Measurements from ENCODE around the gene SEMA4A.
"Not testable (repeated sequence)": the region's sequence is repeated elsewhere in the genome, so short reads cannot be mapped to it uniquely, and the experiment has no call there.

Gene SEMA4A

GRCh38 chr1:156119503-156120209 lies 33.7 kb upstream of the SEMA4A start:
- peak; percentile 31 to 53 for DNase-seq

GRCh38 chr1:156120318-156120717 lies 33.1 kb upstream of the SEMA4A start:
- DNase-seq, result no peak

DNA sequence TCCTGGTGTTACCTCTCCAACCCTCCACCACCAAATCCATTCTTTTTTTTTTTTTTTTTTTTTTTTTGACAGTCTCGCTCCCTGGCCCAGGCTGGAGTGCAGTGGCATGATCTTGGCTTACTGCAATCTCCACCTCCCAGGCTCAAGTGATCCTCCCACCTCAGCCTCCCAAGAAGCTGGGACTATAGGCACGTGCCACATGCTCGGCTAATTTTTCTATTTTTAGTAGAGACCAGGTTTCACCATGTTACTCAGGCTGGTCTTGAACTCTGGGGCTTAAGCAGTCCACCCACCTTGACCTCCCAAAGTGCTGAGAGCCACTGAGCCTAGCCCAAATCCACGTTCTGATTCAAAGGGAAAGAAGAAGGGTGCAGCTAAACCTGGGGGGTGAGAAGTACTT lies 32.4 kb upstream of the SEMA4A start:
- not testable (repeated sequence) for DNase-seq

DNA sequence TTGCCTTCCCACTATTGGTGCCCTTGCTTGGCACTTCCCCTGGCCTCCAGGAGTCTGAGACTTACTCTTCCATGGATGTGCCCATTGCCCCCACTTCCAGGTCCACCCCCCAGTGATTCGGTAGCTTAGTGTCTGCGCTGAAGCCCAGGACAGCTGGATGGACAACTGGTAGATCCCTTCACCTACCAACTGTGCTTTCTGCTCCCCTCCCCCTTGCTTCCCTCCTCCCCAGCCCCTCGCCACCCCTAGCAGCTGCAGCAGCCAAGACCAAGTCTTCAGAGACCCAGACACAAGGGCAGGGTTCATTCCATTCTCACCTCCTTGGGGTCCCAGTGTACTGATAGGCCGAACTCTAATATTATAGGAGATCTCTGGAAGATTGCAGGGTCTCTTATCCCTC lies 31.9 kb upstream of the SEMA4A start:
- no peak for DNase-seq

DNA sequence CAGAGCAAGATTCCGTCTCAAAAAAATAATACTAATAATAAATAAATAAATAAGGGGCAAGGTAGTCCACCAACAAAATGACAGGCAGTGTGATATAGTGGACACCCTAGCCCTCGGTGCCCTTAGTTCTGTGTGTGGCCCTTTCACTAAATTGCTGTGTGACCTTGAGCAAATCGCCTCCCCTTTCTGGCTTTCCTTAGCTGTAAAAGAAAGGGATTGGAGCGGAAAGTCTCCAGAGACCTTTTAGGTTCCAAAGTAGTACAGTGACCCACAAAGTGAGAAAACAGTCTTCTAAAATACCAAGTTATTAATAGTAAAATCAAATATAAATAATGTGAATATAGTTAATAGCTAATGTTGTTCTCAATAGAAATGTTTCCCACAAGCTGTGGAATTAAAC lies 31.3 kb upstream of the SEMA4A start:
- no peak for DNase-seq

GRCh38 chr1:156122519-156123355 lies 30.6 kb upstream of the SEMA4A start:
- DNase-seq, result peak; percentile 76 to 79

GRCh38 chr1:156123356-156124196 lies 29.8 kb upstream of the SEMA4A start:
- peak; percentile 99 to 100 for DNase-seq

DNA sequence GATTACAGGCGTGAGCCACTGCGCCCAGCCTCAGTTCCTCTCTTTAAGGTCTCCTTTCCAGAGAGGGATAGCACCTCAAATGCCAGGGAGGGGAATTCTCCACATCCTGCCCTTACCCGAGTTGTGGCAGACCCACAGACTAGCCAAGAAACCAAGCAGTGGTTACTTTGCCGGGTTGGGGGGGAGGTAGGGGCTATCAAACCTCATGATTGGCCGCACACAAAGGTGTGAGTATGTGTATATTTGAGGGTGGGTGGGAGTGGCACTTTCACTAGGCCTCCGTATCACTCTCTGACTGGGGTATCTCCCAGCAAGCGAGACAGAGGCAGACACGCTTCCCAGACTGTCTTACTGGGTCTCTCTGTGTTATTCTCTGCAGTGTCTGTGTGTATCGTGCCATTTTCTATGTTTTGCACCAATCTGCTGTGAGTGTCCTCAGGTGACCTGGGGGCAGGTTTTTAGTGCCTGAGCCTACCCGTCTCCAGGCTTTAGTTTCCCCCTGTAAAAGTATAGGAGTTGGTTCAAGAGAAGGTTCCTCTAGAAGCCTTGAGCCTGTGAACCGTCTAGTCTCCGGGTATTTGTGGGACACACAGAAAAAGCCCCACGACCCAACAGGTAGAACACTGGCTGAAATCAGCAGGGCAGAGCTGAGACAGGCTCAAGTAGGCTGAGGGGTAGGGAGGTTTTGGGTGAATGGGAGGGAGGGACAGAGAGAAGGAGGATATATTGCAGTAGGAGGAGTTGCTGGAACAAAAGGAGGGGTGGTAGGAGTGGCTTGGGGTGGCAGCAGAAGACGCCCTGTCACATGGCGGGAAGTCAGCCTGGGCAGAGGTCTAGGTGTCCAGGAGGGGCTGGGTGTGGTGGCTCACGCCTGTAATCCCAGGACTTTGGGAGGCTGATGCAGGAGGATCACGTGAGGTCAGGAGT lies 28.6 kb upstream of the SEMA4A start:
- no peak for DNase-seq

DNA sequence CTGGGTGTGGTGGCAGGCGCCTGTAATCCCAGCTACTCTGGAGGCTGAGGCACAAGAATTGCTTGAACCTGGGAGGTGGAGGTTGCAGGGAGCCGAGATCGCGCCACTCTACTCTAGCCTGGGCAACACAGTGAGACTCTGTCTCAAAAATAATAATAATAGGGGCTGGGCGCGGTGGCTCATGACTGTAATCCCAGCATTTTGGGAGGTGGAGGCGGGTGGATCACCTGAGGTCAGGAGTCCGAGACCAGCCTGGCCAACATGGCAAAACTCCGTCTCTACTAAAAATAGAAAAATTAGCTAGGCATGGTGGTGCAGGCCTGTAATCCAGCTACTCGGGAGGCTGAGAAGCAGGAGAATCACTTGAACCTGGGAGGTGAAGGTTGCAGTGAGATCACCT lies 27.8 kb upstream of the SEMA4A start:
- not testable (repeated sequence) for DNase-seq

DNA sequence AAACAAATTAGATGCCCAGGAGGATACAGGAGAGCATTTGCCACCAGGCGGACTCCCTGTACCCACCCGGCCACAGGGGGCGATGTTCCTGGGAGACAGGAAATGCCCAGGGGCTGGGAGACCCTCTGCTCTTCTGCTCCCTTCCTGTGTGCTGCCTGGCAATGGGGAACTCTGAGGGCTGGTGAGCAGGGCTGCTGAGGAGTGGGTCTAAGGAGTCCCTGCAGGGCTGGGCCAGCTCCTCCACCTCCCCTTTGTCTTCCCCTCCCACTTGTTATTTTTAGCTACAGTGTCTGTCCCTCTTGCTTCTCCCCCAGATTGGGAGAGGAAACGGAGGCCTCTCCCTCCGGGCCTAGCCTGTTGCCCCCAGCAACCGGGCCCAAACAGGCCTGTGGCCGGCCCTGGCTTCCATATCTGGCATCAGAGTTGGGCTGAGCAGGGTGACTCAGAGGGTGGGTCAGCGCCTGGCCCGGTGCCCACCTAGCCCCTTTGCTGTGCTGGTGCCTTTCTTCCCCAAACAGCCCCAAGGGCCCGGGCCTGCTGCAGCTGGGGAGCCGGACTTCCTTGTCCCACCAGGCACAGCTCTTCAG lies 27.2 kb upstream of the SEMA4A start:
- peak; percentile 64 to 67 for DNase-seq

DNA sequence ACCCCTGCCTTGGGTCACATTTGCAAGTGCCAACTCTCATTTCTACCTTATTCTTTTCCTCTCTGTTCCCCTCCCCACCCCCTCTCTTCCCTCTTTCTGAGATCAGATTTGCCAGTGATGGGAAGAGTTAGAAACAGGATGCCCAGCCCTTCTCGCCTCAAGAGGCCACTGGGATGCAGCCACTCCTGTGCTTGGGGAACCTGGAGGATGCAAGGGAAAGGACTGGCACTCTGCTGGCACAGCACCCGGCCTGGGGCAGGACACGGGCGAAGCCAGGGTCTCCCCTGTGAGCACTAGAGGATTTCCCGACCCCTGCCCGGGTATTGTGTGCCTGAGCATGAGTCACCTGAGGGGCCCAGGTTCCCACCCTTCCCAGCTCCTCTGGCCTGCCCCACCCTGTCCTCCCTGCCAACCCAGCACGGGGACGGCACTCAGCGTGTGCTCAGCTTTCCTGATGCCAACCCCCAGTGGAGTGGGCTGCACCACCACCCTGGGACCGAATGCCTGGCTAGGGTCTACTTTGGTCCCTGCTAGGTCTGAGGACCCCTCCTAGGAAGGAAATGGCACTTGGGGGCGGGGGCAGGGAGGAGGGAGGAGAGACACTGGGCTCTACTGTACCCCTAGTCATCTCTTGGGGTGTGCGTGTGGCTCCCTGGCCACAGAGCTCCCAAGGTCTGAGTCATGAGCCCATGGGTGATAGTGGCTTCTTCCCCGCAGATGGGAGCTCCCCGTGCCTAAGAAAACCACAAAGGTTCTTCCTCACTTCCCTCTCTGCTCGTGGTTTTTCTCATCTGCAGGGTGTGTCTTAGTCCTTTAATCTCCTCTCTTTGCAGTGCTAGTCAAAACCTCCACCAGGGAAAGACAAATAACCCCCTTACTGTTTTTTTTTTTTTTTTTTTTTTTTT lies 26.5 kb upstream of the SEMA4A start:
- no peak for DNase-seq

DNA sequence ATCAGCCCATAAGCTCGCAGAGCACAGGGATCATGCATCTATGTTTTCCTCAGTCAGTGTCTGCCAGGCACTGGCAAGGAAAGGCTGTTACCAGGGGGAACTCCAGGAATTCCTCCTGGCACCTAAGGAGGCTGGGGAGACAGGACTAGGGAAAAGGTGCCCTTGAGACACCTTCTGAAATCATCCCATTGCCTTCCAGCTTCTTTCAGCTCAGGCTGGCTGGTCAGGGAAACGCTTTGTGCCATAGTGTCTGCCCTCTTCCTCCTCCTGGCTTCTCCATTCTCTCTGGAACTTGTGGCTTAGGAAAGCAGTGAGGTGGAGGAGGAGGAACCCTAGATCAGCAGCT lies 25.1 kb upstream of the SEMA4A start:
- no peak for DNase-seq

GRCh38 chr1:156128654-156129597 lies 24.5 kb upstream of the SEMA4A start:
- no peak for DNase-seq

DNA sequence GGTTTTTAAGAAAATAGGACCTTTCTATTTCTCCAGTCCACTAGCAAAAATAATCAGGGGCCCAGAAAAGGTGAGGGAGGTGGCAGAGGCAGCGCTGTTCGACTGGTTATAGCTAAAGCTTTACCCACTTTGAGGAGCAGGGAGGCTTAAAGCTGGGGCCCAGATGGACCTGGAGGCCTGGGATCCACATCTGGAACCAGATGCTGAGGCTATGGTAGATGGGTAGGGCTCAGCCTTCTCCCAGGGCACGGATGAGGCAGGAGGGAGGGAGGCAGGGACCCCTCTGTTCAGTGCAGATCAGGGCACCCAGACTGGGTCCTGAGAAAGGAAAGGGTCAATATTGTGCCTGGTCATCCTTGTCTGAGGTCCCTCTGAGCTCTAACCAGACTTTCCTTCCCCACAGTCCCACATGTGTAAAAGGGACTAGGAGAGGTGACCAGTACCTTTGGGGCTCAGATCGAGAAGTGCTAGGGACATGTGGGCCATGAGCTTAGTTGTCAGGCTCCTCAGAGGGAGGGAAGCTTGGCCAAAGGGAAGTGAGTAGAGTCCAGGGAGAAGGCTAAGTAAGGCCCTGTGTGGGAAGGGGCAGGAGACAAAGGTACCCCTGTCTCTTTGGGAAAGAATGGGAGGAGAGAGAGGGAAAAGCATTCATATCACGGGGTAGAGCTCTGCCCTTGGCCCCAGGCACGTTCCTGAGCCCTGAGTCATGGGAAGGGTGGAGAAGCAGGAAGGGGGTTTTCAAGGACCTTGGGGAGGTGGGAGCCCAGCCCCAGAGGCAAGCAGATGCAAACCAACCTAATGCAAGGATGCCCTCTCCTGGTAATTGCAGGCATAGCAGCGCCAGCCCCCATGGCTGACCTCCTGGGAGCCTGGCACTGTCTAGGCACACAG lies 23.5 kb upstream of the SEMA4A start:
- DNase-seq, result peak; percentile 76 to 83

DNA sequence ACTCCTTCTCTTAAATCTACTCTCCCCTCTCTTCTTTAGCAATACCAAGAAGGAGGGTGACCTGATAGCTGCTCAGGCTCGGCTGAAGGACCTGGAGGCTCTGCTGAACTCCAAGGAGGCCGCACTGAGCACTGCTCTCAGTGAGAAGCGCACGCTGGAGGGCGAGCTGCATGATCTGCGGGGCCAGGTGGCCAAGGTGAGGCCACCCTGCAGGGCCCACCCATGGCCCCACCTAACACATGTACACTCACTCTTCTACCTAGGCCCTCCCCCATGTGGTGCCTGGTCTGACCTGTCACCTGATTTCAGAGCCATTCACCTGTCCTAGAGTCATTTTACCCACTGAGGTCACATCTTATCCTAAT lies 22.8 kb upstream of the SEMA4A start:
- DNase-seq, result no peak

DNA sequence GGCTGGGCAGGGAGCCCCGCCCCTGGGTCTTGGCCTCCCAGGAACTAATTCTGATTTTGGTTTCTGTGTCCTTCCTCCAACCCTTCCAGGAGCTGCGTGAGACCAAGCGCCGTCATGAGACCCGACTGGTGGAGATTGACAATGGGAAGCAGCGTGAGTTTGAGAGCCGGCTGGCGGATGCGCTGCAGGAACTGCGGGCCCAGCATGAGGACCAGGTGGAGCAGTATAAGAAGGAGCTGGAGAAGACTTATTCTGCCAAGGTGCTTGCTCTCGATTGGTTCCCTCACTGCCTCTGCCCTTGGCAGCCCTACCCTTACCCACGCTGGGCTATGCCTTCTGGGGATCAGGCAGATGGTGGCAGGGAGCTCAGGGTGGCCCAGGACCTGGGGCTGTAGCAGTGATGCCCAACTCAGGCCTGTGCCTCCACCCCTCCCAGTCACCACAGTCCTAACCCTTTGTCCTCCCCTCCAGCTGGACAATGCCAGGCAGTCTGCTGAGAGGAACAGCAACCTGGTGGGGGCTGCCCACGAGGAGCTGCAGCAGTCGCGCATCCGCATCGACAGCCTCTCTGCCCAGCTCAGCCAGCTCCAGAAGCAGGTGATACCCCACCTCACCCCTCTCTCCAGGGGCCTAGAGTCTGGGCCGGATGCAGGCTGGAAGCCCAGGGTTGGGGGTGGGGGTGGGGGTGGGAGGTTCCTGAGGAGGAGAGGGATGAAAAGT lies 18.5 kb upstream of the SEMA4A start:
- DNase-seq, result no peak

- no peak for DNase-seq
Measured at GRCh38 chr1:156135930-156136871, 17.2 kb upstream of the SEMA4A start.
